DND-41 (cell line): ENCODE measurements around the gene BTLA.
"Not testable (repeated sequence)": the region's sequence is repeated elsewhere in the genome, so short reads cannot be mapped to it uniquely, and the experiment has no call there.

ENCODE experiments used
- ATAC-seq: fragments of 200-7000 bp; cut with Tn5 transposase; 3 replicates; pipeline ENCODE4 v1.9.1; 2021; ENCODE audit warnings: low read depth; ENCODE audit not compliant: insufficient read depth
- DNase-seq: peaks from one replicate; pipeline ENCODE4 v3.0.0-alpha.2; 2020
- H2AFZ ChIP-seq: 2 replicates; pipeline ENCODE4 v1.6.0; 2012; ENCODE audit warnings: low read depth, low read length
- H3K27ac ChIP-seq: 2 replicates; pipeline ENCODE4 v1.5.1; 2012; ENCODE audit warnings: low read length, inconsistent platforms
- H3K27me3 ChIP-seq: fragments of 200-600 bp; sonication (generic); 2 replicates; pipeline ENCODE4 v1.6.0; 2012; ENCODE audit warnings: low read length, mild to moderate bottlenecking, inconsistent platforms; ENCODE audit not compliant: insufficient read depth, poor library complexity
- H3K36me3 ChIP-seq: 2 replicates; pipeline ENCODE4 v1.5.1; 2012; ENCODE audit warnings: low read length, inconsistent platforms; ENCODE audit not compliant: insufficient read depth
- H3K4me1 ChIP-seq: 2 replicates; pipeline ENCODE4 v1.5.1; 2012; ENCODE audit warnings: mild to moderate bottlenecking, low read length; ENCODE audit not compliant: insufficient read depth
- H3K4me2 ChIP-seq: 2 replicates; pipeline ENCODE4 v1.6.0; 2012; ENCODE audit warnings: mild to moderate bottlenecking, moderate library complexity, low read length, inconsistent platforms; ENCODE audit not compliant: insufficient read depth
- H3K4me3 ChIP-seq, 2 experiments: fragments of 200-600 bp in 1 of 2; shearing (Covaris generic) in 1 of 2; 2 replicates each; pipeline ENCODE4 v1.5.1; 2012 to 2016; ENCODE audit warnings: inconsistent platforms in 2 of 2, low read length in 2 of 2, mild to moderate bottlenecking in 2 of 2, low read depth in 1 of 2, moderate library complexity in 1 of 2
- H3K79me2 ChIP-seq: 2 replicates; pipeline ENCODE4 v1.6.0; 2012; ENCODE audit warnings: low read length, inconsistent platforms; ENCODE audit not compliant: insufficient read depth
- H3K9ac ChIP-seq: 2 replicates; pipeline ENCODE4 v1.6.0; 2012; ENCODE audit warnings: low read depth, mild to moderate bottlenecking, inconsistent platforms, low read length, moderate library complexity
- H3K9me3 ChIP-seq: 2 replicates; pipeline ENCODE4 v1.5.1; 2012; ENCODE audit warnings: low read length, moderate library complexity, mild to moderate bottlenecking, inconsistent platforms; ENCODE audit not compliant: insufficient read depth, severe bottlenecking
- H4K20me1 ChIP-seq: 2 replicates; pipeline ENCODE4 v1.6.0; 2012; ENCODE audit warnings: low read length; ENCODE audit not compliant: insufficient read depth
- EZH2 ChIP-seq: IDR thresholded peaks from 3 replicates; pipeline ENCODE4 v1.6.1; 2012; ENCODE audit warnings: borderline replicate concordance, low read depth, mild to moderate bottlenecking, moderate library complexity, low read length, inconsistent platforms; ENCODE audit not compliant: severe bottlenecking
- TF ChIP-seq, protein P1 (sequence below): IDR thresholded peaks from 2 replicates; pipeline ENCODE4 v1.5.1; 2012; ENCODE audit warnings: borderline replicate concordance, low read length, moderate library complexity, mild to moderate bottlenecking; ENCODE audit not compliant: poor library complexity, severe bottlenecking; ENCODE audit errors: extremely low read depth

BTLA gene

DNA sequence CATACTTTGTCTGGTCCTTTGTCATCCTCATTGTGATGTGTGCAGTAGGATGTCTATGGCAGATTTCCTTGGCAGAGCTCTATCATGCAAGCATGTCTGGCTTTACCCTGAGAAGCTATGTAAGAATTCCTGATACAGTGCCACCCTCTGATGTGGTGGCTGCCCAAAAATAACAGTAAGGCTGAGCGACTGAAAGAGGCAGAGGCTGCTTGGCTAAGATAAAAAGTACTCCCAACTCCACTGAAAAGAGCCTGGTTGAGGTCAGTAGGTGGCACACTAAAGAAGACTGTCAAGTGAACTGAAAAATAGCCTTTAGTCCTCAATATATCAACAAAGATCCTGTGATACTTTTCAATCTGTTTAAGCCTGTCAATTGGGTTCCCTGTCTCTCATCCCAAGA, 31.7 kb downstream of the BTLA start:
- Histone ChIP-seq H2AFZ (no peak overlapping the region), H3K27ac (no peak overlapping the region), H3K79me2 (no peaks in the 10 kb centered on the region), H3K4me1 (peaks cover 11% of the 10 kb centered on the region; the same call in 1 of the 2 replicates), H3K9ac (no peak overlapping the region), H3K36me3 (no peaks in the 10 kb centered on the region), H4K20me1 (no peaks in the 10 kb centered on the region), H3K4me3 (no peak overlapping the region), H3K9me3 (no peaks in the 10 kb centered on the region), H3K4me2 (no peak overlapping the region), H3K27me3 (no peaks in the 10 kb centered on the region)
- DNase-seq, result no peak
- ATAC-seq, result no peak
- TF ChIP-seq, protein P1, sequence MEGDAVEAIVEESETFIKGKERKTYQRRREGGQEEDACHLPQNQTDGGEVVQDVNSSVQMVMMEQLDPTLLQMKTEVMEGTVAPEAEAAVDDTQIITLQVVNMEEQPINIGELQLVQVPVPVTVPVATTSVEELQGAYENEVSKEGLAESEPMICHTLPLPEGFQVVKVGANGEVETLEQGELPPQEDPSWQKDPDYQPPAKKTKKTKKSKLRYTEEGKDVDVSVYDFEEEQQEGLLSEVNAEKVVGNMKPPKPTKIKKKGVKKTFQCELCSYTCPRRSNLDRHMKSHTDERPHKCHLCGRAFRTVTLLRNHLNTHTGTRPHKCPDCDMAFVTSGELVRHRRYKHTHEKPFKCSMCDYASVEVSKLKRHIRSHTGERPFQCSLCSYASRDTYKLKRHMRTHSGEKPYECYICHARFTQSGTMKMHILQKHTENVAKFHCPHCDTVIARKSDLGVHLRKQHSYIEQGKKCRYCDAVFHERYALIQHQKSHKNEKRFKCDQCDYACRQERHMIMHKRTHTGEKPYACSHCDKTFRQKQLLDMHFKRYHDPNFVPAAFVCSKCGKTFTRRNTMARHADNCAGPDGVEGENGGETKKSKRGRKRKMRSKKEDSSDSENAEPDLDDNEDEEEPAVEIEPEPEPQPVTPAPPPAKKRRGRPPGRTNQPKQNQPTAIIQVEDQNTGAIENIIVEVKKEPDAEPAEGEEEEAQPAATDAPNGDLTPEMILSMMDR, result no peak
- TF ChIP-seq EZH2, result no peak

- Histone ChIP-seq H3K27ac (no peak overlapping the region), H2AFZ (no peak overlapping the region), H4K20me1 (no peaks in the 10 kb centered on the region), H3K4me2 (no peak overlapping the region), H3K27me3 (no peaks in the 10 kb centered on the region), H3K36me3 (no peaks in the 10 kb centered on the region), H3K4me1 (peaks cover 11% of the 10 kb centered on the region; the same call in 1 of the 2 replicates), H3K4me3 (no peak overlapping the region), H3K9ac (no peak overlapping the region), H3K9me3 (no peaks in the 10 kb centered on the region), H3K79me2 (no peaks in the 10 kb centered on the region)
- DNase-seq (no peak), ATAC-seq (no peak)
- TF ChIP-seq, protein P1, result no peak
- no peak for TF ChIP-seq EZH2
Observed at GRCh38 chr3:112466020-112466419, 33.3 kb downstream of the BTLA start.

DNA sequence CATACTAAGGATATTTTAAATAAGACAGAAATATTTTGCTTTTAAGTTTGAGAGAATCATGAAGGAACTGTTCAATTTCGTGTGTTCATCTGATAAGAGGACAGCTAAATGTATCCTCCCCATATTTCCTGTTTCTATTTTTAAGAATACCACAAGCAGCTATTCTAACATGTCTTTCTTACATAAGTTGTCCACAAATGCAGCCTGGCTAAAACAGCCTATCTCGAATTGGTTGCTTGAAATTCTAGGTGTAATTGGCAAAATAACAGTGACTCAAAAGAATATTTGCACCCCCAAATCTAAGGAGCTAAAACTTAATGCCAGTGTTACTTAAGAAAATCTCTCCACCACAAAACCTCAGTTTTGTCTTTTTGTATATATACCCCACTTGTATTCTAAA, 35.0 kb downstream of the BTLA start:
- Histone ChIP-seq H3K9me3 (no peaks in the 10 kb centered on the region), H3K79me2 (no peaks in the 10 kb centered on the region), H2AFZ (no peak overlapping the region), H3K4me1 (peaks cover 11% of the 10 kb centered on the region; the same call in 1 of the 2 replicates), H4K20me1 (no peaks in the 10 kb centered on the region), H3K27ac (no peak overlapping the region), H3K27me3 (no peaks in the 10 kb centered on the region), H3K4me2 (no peak overlapping the region), H3K4me3 (no peak overlapping the region), H3K9ac (no peak overlapping the region), H3K36me3 (no peaks in the 10 kb centered on the region)
- DNase-seq (no peak), ATAC-seq (peak; percentile 75)
- TF ChIP-seq EZH2, result no peak
- TF ChIP-seq, protein P1, result no peak

- Histone ChIP-seq H3K27me3 (no peaks in the 10 kb centered on the region), H2AFZ (no peak overlapping the region), H3K4me3 (no peak overlapping the region), H3K27ac (no peak overlapping the region), H3K79me2 (no peaks in the 10 kb centered on the region), H3K4me2 (no peak overlapping the region), H4K20me1 (no peaks in the 10 kb centered on the region), H3K4me1 (peaks cover 11% of the 10 kb centered on the region; the same call in 1 of the 2 replicates), H3K36me3 (no peaks in the 10 kb centered on the region), H3K9me3 (no peaks in the 10 kb centered on the region), H3K9ac (no peak overlapping the region)
- no peak for TF ChIP-seq EZH2
- TF ChIP-seq, protein P1, result no peak
- DNase-seq, result no peak
- ATAC-seq, result no peak
Observed at GRCh38 chr3:112463250-112463649, 36.0 kb downstream of the BTLA start.

DNA sequence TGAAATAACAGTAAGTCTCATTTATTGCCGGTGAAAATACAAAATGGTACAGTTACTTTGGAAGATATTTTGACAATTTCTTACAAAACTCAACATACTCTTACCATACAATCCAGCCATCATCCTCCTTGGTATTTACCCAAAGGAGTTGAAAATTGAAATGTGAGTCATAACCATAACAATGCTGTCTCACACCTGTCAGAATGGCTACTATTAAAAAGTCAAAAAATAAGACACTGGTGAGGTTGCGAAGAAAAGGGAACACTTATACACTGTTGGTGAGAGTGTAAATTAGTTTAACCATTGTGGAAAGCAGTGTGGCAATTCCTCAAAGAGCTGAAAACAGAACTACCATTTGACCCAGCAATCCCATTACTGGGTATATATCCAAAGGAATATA, 37.5 kb downstream of the BTLA start:
- H3K9me3 ChIP-seq, result not testable (repeated sequence)
- H3K4me1 ChIP-seq, result peaks cover 11% of the 10 kb centered on the region; the same call in 1 of the 2 replicates

More for the DNA sequence above, 37.5 kb downstream of the BTLA start:
- H3K4me2 ChIP-seq, H3K4me3 ChIP-seq, H3K79me2 ChIP-seq, H3K27ac ChIP-seq, DNase-seq, H3K27me3 ChIP-seq, H3K9ac ChIP-seq, H2AFZ ChIP-seq, ATAC-seq, H4K20me1 ChIP-seq, H3K36me3 ChIP-seq: not testable (repeated sequence)
